ENCODE measurements around the gene FAM83E. TPM values are rescaled to one million over a fixed set of nuclear protein-coding genes. Genes with fewer than 3 reads are reported as not detected.

Gene FAM83E
- total and polyA plus RNA-seq, 10 of the 15 experiments (the other 5 are each of a cell fraction or from before 2014, with no cell fraction given), result 0.14 to 2.5 (median 0.33) TPM; not detected in 4

GRCh38 chr19:48609571-48610108 is 5.2 kb downstream of the FAM83E start:
- no peak overlapping the region for H2AFZ ChIP-seq (ENCODE audit: control insufficient read depth, low read depth, low read length)
- no peaks in the 10 kb centered on the region for H3K27me3 ChIP-seq (replicated peaks in 1 of 2; ENCODE audit: control insufficient read depth in 2 of 2, insufficient read depth in 2 of 2, low read length in 1 of 2)
- no peaks in the 10 kb centered on the region for H3K79me2 ChIP-seq (ENCODE audit: control insufficient read depth, insufficient read depth, low read length)
- no peak overlapping the region for H3K4me2 ChIP-seq (ENCODE audit: control insufficient read depth, insufficient read depth)
- ChIA-PET SMC1A (ENCODE audit: uncharacterized antibody, unreplicated experiment) (interaction anchor here (0.6 to 2.3 kb wide), 9 partner anchors 15 to 276 kb away, joined by 3 to 6 read pairs (median 4); no protein-coding TSS in a partner anchor), RAD21 (ENCODE audit: unreplicated experiment) (interaction anchor here (0.8 to 2.4 kb wide), 12 partner anchors 8 to 295 kb away, joined by 3 to 16 read pairs (median 4); partner anchors contain the start of genes RPL18 and SPHK2), CTCF (interaction anchor here (0.6 to 2.7 kb wide), 10 partner anchors 8 to 268 kb away, joined by 3 to 26 read pairs (median 8); partner anchors contain the start of gene CA11), POLR2A (interaction anchor here (1.4 to 1.7 kb wide), 3 partner anchors 10 to 276 kb away, joined by 4 to 6 read pairs (median 4); partner anchors contain the start of gene SPHK2)
- no peaks in the 10 kb centered on the region for H3K4me1 ChIP-seq (ENCODE audit: control insufficient read depth, insufficient read depth, low read length)
- no peak overlapping the region for H3K27ac ChIP-seq (ENCODE audit: control insufficient read depth, insufficient read depth)
- no peaks in the 10 kb centered on the region for H3K9me3 ChIP-seq (replicated peaks; ENCODE audit: control insufficient read depth, insufficient read depth, low read length)
- BruUV-seq (replicated peaks), result no TSS peak
- ATAC-seq, result no peak
- in situ Hi-C loops (cut with MboI), result no loop called here
- H3K9ac ChIP-seq (ENCODE audit: control insufficient read depth, insufficient read depth, low read length), result no peak overlapping the region
- 89% methylated on average over 20 of the region's 20 CpGs for WGBS (ENCODE audit: insufficient coverage, insufficient replicate concordance, low lambda C conversion rate, missing lambda C conversion rate)
- no peak overlapping the region for H3K4me3 ChIP-seq
- intact Hi-C loops (cut with micrococcal nuclease; ENCODE audit: unreplicated experiment), result no loop called here
- no peak for DNase-seq (ENCODE audit: low read depth, low spot score)
- FAIRE-seq, result no peak
- peaks cover 4% of the 10 kb centered on the region; the same call in 1 of the 2 replicates for H4K20me1 ChIP-seq (ENCODE audit: control insufficient read depth, insufficient read depth)
- peaks cover 0 to 9% of the 10 kb centered on the region in 2 experiments; a peak in 2 of 4 replicates for H3K36me3 ChIP-seq (ENCODE audit: control insufficient read depth in 2 of 2, insufficient read depth in 2 of 2, low read length in 1 of 2)
- TF ChIP-seq ZNF274 (IDR thresholded peaks at IDR 0.05; ENCODE audit: insufficient read depth, insufficient read length) (no peak), BRCA1 (IDR thresholded peaks at IDR 0.05; ENCODE audit: low read depth, low read length) (no peak), STAT1 (conservative IDR thresholded peaks at IDR 0.05) (no peak), ZZZ3 (IDR thresholded peaks at IDR 0.05; ENCODE audit: control insufficient read depth, insufficient read length, low read depth) (no peak), JUND (IDR thresholded peaks at IDR 0.05; ENCODE audit: low read depth, low read length) (no peak), ZNF592 (IDR thresholded peaks at IDR 0.05) (no peak), EED (IDR thresholded peaks at IDR 0.05; ENCODE audit: low read depth) (no peak), CHD2 (IDR thresholded peaks at IDR 0.05; ENCODE audit: borderline replicate concordance, low read depth, low read length) (no peak), RAD51 (IDR thresholded peaks at IDR 0.05) (no peak), SMC3 (IDR thresholded peaks at IDR 0.05; ENCODE audit: borderline replicate concordance, low read length) (no peak), NFIC (IDR thresholded peaks at IDR 0.05; ENCODE audit: low read depth, low read length) (no peak), FOS (IDR thresholded peaks at IDR 0.05; ENCODE audit: borderline replicate concordance, extremely low read depth, insufficient read length) (no peak), HDAC2 (IDR thresholded peaks at IDR 0.05) (no peak), ELK1 (IDR thresholded peaks at IDR 0.05; ENCODE audit: low read depth, low read length) (no peak), CHD1 (IDR thresholded peaks at IDR 0.05; ENCODE audit: low read depth, low read length) (no peak), RBBP5 (conservative IDR thresholded peaks at IDR 0.05) (no peak), NRF1 (conservative IDR thresholded peaks at IDR 0.05; ENCODE audit: low read depth, low read length) (no peak), KDM1A (IDR thresholded peaks at IDR 0.05; ENCODE audit: borderline replicate concordance) (no peak), ATF3 (IDR thresholded peaks at IDR 0.05; ENCODE audit: borderline replicate concordance, extremely low read depth, low read depth, low read length) (no peak)

Data from GM12878 (cell line).